Right forelimb (tissue), 1 donor: ENCODE results near the gene MPC2.

ENCODE experiments used
- DNase-seq: peaks from one replicate; pipeline ENCODE4 v3.0.0-alpha.2; 2018

MPC2 gene

DNA sequence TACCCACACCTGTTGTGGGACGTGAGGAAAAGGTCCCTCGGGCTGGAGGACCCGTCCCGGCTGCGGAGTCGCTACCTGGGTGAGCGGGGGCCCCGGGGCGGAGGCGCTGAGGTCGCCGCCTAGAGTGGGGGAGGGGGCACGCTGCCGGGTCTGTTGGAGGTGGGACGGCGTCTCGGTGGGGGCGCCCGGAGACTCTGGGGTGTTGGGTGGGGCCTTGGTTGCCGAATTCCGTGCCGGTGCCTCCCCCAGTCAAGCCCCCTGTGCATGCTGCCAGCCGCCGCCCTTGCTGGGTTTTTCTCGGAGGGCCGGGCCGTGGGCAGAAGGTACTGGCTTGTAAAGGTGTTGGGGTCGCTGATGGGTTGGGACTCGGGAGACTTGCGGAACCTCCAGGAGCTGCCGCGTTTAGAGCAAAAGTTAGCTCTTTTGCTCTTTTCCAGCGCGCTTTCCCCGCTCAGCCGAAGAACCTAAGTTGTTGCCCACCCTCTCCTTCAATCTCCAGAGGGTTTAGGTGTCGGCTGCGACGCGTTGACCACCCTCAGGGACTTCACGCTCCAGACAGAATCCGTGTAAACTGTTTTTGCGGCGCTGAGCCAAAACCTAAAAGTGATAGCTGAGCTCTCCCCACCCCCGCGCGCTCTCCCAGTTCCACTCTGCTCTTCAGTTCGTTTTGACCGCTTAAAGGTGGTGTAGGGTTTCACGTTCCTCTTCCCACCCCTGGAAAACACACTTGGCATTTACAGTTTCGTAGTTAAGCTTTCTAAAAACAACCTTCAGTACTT lies at the start of gene MPC2:
Gene MPC2 (minus strand): TSS at position 143 of the 779 bp plus-strand sequence. CDS start 1,231 bp downstream, outside the sequence.
- peak; percentile 79 for DNase-seq

DNA sequence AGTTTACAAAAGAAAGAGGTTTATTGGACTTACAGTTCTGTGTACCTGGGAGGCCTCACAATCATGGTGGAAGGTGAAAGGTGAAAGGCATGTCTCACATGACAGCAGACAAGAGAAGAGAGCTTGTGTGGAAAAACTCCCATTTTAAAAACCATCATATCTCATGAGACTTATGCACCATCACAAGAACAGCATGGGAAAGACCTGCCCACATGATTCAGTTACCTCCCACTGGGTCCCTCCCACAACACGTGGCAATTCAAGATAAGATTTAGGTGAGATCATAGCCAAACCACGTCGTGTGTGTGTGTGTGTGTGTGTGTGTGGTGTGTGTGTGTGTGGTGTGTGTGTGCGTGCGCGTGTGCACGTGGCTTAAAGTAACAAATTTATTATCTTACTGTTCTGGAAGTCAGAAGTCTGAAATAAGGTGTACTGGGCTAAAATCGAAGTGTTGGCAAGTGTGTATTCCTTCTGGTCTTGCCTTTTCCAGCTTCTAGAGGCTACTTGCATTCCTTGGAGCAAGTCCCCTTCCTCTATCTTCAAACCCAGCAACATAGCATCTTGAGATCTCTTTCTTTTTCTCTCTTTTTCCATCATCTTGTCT lies 48.1 kb upstream of the MPC2 start:
- DNase-seq = no peak

DNA sequence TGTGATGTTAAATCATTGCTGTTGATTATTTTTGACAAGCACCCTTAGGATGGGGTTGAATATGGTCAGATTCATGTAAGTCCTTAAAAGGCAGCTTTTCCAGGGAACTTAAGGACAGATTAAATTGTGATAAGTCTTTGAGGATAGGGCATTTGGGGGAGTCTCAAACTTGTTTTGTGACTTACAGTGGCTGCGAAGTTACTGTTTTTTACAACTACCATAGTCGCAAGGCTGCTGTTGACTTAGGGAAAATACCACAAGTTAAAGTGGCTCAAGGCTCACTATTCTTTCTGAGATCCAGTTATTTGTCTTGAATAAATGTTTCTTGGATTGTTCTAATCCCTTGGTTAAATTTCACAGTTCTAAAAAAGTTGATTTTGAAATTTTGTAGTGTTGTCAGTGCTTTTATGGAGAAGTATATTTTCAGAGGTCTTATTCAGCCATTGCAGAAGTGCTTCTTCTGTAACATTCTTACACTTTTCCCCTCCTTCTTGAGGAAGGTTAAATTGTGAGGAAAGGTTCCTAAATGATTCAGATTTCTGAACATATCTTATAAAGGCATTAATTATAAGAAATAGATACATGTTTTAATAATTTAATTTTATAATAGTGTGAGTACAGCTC lies 47.0 kb upstream of the MPC2 start:
- DNase-seq = no peak

DNA sequence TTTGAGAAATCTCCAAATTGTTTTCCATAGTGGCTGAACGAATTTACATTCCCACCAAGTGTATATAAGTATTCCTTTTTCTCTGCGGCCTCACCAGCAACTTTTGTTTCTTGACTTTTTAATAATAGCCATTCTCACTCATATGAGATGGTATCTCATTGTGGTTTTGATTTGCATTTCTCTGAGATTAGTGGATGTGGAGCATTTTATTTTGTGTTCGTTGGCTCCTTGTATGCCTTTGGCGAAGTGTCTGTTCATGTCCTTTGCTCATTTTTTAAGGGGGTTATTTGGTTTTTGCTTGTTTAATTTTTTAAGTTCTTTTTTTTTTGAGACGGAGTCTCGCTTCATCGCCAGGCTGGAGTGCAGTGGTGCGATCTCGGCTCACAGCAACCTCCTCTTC lies 45.1 kb upstream of the MPC2 start:
- no peak for DNase-seq

DNA sequence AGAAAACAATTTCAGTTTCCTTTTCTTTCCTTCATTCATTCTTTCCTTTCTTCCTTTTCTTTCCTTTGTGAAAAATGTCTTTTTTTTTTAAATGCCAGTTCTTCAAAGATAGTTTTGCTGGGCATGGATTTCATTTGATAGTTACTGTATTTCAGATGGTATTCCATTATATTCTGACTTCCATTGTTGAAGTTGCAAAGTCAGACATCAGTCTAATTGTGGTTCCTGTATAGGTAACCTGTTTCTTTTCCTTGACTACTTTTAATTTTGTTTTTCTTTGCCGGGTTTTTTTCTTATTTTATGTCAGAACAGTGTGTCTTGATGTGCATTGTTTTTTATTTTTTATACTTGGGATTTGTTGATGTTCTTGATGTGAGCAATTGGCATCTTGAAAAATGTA lies 40.4 kb upstream of the MPC2 start:
- no peak for DNase-seq

DNA sequence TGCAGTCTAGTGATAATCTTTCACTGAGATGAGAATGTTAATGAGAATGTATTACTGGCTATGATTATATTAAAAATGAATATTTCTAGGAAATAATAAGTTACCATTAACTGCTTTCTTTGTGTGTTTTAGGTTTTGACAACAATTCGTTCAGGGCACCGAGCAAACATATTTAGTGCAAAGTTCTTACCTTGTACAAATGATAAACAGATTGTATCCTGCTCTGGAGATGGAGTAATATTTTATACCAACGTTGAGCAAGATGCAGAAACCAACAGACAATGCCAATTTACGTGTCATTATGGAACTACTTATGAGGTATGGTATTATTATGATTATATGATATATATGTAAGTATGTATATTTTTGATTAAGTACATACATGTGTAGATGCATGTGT lies 37.8 kb upstream of the MPC2 start:
- DNase-seq = no peak

DNA sequence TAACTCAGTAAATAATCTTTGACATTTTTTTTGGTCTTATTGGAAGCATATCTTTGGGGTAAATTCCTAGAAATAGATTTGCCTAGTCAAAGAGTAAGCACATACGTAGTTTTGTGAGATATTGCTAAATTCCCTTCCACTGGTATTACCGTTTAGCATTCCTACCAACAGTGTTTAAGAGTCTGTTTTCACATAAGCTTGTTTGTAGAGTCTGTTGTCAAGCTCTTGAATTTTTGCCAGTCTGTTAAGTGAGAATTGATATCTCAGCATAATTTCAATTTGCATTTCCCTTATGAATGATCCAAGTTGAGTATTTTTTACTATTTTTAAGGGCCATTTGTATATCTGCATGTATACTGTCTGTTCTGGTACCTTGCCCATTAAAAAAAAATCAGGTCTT lies 37.0 kb upstream of the MPC2 start:
- no peak for DNase-seq

DNA sequence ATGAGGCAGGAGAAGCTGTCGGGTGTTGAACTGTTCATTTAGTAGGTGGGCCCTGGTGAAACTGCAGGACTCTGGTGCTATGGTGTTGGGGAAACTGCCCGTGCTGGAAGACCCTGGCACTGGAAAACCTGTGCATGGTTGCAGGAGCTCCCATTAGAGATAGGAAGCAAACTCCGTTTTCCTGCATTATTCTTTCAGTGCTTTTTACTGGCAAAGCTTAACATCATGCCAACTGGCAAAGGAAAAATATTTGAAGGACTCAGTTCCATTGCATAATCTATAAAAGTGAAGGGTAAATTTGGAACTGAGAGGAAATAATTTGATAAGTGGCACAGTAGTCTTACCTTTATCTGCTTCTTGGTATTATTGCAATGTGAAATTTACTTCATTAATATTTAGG lies 31.7 kb upstream of the MPC2 start:
- DNase-seq = no peak

DNA sequence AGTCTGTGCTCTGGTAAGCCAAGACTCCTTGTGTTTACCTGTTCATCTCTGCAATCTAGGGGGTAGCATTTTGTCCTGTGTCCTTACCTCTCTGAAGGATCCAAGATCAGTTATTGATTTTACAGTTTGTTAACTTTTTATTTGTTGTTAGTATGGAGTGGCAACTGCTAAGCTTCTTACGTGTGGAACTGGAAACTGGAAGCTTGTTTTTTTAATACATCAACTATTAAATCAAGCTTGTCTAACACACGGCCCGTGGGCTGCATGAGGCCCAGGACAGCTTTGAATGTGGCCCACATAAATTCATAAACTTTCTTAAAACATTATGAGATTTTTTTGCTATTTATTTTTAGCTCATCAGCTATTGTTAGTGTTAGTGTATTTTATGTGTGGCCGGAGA lies 29.2 kb upstream of the MPC2 start:
- no peak for DNase-seq

DNA sequence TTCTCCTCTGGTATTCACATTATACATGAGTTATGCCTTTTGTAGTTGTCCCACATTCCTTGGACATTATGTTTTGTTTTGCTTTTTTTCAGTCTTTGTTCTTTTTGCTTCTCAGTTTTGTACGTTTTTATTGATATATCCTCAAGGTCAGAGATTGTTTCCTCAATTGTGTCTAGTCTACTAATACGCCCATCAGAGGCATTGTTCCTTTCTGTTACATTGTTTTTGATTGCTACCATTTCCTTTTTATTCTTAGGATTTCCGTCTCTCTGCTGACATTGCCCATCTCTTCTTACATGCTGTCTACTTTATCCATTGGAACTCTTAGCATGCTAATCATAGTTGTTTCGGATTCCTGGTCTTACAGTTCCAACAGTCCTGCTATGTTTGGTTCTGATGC lies 27.8 kb upstream of the MPC2 start:
- DNase-seq = no peak

DNA sequence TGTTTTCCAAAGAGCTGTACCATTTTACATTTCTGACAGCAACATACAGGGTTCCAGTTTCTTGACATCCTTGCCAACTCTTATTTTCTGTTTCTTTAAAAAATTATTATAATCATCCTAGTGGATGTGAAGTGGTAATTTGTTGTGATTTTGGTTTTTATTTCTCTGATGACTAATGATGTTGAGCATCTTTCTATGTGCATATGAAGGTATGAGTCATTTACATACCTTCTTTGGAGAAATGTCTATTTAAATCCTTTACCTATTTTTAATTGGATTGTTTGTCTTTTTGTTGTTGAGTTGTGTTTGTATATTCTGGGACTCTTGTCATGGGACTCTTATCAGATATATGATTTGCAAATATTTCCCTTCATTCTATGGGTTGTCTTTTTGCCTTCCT lies 20.8 kb upstream of the MPC2 start:
- DNase-seq = no peak

DNA sequence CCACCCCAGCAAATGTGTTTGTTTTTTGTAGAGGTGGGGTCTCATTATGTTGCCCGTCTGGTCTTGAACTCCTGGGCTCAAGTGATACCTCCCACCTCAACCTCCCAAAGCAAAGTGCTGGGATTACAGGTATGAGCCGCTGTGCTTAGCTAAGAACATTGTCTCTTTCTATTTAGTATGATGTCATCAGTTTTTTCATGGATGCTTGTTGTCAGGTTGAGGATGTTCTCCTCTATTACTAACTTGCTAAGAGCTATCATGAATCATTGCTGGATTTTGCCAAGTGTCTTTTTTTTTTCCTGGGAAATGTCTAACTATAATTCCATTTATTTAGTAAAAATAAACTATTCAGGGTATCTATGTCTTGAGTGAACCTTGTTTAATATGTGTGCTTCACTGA lies 19.0 kb upstream of the MPC2 start:
- no peak for DNase-seq

DNA sequence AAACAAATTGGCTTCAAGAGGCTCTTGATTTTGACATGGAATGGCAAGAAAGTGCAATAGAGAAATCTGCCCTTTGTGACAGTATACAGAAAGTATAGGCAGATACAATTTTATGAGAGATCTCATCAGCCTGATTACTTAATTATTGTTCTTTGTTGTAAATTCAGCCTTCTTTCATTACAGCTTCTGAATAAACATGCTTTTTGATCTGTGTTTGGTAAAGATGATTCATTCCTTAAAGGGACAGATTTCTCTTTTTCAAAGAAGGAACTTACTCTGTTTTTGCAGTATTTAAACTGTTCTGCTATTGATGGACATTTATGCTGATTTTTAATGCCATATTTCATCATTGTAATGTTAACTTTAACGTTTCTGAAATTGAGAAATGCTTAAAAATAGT lies 13.7 kb upstream of the MPC2 start:
- DNase-seq = no peak

DNA sequence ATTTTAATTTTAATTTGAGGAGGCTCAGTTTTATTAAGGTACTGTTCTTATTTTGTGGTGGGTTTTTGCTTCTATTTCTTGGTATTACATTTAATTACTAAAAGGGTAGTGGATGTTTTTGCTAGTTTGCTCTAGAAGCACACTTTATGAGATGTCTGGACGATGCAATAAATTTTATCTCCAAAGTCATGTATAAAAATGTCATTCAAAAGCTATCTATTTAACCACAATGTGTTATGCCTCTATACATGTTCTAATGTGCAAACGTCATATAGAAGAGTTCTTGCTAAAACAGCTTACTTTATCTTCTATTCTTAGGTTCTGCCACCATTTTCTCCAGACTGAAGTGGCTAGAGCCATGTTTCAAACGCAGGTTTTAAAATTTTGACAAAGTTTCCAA lies 12.9 kb upstream of the MPC2 start:
- DNase-seq = no peak

DNA sequence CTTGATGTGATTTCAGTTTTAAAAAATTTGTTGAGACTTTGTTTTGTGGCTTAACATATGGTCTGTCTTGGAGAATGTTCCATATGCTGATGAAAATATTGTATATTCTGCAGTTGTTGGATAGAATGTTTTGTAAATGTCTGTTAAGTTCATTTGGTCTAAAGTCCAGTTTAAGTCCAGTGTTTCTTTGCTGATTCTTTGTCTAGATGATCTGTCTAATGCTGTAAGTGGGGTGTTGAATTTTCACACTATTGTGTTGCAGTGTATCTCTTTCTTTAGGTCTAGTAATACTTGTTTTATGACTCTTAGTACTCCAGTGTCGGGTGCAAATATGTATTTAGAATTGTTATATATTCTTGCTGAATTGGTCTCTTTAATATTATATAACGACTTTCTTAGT lies 10.9 kb upstream of the MPC2 start:
- no peak for DNase-seq

DNA sequence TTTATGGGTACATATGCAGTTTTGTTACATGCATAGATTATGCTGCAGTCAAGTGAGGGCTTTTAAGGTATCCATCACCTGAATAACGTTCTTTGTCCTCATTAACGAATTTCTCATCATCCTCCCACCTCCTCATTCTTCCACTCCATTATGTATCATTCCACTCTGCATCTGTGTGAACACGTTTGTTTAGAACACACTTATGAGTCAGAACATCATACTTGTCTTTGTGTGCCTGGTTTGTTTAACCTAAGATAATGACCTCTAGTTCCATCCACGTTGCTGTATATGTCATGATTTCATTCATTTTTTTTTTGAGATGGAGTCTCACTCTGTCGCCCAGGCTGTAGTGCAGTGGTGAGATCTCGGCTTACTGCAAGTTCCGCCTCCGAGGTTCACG lies 6.7 kb upstream of the MPC2 start:
- DNase-seq = no peak

DNA sequence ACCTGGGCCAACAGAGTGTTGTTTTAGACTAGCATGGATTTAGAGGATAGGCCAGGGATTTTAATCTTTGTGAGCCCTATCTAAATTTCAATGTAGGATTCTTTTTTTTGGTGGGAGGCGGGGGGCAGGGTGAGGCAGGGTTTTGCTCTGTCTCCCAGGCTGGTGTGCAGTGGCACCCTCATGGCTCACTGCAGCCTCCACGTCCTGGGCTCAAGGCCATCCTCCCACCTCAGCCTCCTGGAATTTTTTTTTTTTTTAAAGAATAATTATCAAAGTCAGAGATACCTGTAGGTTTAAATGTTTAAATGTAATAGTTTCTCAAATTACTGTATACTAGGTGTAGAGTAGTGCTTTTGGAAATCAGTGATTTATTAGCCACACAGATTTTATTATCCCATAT lies 3.4 kb upstream of the MPC2 start:
- no peak for DNase-seq

DNA sequence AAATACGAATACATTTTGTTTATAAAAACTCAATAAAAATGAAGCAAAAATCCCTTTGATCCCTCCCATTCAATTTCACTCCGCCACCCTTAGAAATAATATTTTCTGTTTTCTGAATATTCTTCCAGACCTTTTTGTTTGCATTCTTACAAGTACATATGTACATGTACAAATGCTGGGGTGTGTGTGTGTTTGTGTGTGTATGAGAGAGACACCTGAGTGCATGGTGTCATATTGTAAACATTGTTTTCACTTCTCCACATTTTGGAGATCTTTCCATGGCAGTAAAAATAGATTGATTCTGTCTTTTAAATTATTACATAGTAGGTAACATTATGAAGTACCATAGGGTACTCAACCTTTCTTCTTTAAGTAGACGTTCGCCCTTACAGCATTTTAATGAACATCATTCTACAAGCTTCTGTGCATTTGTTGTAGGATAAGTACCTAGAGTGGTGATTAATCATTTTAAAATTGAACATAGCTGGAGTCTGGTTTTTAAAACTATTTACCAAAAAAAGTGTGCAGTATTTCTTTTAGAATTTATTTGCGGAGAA lies 1.3 kb upstream of the MPC2 start:
- DNase-seq = no peak

DNA sequence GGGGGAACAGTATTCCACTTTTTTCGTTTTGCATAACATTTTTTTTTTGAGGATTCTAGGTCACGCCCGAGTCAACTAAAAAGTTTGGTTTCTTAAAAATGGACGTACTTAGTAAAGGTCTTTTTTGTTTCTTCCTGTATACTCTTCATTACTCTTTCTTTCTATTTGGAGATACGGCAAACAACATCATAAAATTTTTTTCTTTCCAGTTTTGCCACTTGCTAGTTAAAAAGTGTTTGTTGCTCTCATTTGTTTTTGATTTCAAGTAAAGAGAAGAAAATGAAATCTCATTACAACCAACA lies 788 bp upstream of the MPC2 start:
- no peak for DNase-seq

DNA sequence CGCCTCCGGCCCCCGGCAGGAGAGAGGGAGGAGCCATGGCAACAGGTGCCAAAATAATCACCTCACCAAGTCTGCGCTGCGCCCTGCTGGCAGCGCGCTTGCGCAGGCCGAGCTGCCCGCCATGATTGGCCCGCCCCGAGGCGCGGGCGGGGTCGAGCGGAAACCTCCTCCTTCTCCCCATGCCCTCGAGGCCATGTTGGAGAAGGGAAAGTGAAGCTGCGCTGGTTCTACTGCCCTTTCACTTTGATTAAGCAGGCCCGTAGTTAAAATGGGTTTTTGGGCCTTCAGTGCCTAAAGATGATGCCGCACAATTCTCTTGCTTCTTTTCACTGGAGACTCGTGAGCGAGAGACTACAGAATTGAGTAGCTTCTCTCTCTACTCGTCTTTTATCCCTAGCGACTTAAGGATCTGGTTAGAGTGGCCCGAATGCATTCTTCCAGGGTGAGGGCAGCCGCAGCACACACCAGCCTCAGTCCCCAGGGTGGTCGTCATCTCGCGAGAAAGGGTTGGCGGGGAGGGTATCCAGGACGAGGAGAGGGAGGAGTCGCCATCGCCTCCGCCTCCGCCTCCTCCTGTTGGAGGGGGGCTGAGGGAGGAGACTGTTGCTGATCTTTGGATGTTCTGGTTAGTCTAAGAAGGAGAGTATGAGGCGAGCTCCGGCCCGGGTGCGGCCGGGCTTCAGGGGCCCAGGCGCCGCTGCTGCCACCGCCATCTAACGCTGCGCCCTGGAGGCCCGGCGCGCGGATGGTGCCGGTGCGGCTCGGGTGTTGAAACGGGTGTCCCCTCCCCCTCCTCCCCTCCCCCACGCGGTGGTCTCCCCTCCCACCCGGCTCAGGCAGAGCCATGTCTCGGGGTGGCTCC lies 573 bp downstream of the MPC2 start, which contains the start of gene DCAF6:
Gene DCAF6 (plus strand): TSS at position 616 of the 862 bp plus-strand sequence. CDS start 229 bp downstream, at position 845.
- peak; percentile 98 for DNase-seq

DNA sequence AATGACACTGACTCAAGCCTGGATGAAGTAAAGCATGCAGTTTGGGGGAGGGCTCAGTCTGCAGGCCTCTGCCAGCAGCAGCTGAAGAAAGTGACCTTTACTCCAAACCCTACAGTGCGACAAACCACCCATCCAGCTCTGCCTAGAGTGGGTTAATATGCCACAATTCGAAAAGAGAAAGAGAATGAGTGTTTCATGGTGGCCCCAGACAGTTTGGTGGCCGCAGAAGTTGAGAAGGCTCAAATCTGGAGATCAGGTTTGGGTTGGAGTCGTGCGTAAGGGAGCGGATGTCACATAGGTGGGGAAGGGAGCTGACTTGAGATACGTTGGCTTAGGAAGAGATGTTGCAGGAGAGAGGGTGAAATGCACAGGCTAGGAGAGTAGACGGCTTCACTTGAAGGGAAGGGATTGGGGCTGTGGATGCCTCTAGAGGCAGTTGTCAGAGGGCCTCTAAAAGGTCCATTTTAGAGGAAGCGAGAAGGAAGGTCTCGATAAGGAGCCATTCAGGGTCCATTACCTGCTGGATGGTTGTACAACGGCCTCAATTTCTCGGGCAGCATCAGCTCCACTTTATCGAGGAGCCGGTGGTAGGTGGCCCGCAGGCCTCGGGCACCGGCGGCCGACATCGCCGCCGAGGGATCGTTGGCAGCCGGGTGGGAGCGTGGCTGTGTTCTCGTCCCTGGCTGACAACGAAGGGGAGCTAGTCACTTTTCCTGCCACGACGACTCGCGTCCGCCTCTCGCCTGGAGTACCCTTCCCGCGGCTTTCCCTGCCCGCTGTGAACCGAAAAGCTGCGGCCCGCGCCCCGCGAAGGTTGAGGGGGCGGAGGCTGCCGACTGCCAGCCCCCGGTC lies 1.4 kb downstream of the MPC2 start:
- no peak for DNase-seq
